HG02852 (cell line): ENCODE measurements around the gene NPM1.
"Not testable (repeated sequence)": the region's sequence is repeated elsewhere in the genome, so short reads cannot be mapped to it uniquely, and the experiment has no call there.

Experiments
- ATAC-seq: cut with Tn5 transposase; IDR thresholded peaks from one replicate; pipeline ENCODE4 v1.9.1; 2021; ENCODE audit warnings: mild to moderate bottlenecking, moderate library complexity; ENCODE audit not compliant: unreplicated experiment

NPM1 gene

GRCh38 chr5:171410181-171410580 is 22.5 kb downstream of the NPM1 start:
- no peak for ATAC-seq

- ATAC-seq: no peak
Observed at GRCh38 chr5:171412186-171412585, 24.5 kb downstream of the NPM1 start.

- no peak for ATAC-seq
Observed at GRCh38 chr5:171413153-171413910, 25.7 kb downstream of the NPM1 start.

GRCh38 chr5:171413993-171414392 is 26.3 kb downstream of the NPM1 start:
- not testable (repeated sequence) for ATAC-seq

DNA sequence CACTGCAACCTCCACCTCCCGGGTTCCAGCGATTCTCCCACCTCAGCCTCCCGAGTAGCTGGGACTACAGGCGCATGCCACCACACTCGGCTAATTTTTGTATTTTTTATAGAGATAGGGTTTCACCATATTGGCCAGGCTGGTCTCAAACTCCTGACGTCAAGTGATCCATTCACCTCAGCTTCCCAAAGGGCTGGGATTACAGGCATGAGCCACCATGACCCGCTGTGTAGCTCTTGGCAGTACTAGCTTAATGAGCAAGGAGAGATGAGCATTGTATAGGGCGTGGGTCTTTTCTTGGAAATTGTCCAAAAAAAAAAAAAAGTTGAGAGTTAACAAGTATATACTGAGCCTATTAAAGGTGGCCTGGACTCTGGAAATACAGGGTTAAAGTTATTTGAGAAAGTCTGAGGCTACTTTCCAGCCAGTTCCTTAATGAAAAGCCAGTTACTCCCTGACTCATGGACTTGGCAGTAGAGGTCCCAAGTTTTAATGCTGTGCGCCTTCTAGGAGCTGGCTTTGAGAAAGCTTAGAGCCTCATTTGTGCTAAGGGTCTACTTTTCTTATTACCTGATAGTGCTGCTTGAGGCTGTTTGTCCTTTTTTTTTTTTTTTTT is 27.6 kb downstream of the NPM1 start:
- no peak for ATAC-seq

GRCh38 chr5:171416160-171417049 is 28.8 kb downstream of the NPM1 start:
- no peak for ATAC-seq

GRCh38 chr5:171418316-171418981 is 30.8 kb downstream of the NPM1 start:
- ATAC-seq: peak; percentile 61

GRCh38 chr5:171418982-171419687 is 31.5 kb downstream of the NPM1 start, which contains the start of gene FGF18:
Gene FGF18 (plus strand): TSS chr5:171419647. CDS start chr5:171420200, 553 bp downstream.
- peak; percentile 60 for ATAC-seq

- ATAC-seq: peak; percentile 33
Observed at GRCh38 chr5:171419688-171420430, 32.2 kb downstream of the NPM1 start.

- no peak for ATAC-seq
Observed at GRCh38 chr5:171420431-171421241, 33.0 kb downstream of the NPM1 start.

- no peak for ATAC-seq
Observed at GRCh38 chr5:171421331-171422262, 33.9 kb downstream of the NPM1 start.

DNA sequence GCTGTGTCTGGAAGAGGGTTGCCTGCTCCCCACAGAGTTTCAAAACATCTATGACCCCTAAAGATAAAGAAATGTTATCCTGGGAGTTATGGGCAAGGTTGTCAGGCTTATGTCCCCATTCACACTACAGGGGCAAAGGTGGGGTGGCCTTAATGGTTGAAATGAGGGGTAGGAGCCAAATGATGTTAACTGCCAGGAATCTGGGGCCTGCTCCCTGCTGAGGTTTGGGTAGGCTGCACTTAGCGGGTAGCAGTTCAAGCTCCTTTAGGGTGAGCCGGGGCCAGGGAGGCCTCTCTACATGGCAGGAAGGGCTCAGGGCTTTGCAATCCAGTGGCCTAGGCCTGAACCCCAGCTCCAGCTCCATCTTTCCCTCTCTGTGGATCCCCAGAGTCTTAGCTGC is 34.8 kb downstream of the NPM1 start:
- no peak for ATAC-seq

GRCh38 chr5:171422902-171423663 is 35.4 kb downstream of the NPM1 start:
- ATAC-seq: no peak

- ATAC-seq: no peak
Observed at GRCh38 chr5:171424726-171425125, 37.1 kb downstream of the NPM1 start.

GRCh38 chr5:171425596-171426244 is 38.1 kb downstream of the NPM1 start:
- no peak for ATAC-seq

DNA sequence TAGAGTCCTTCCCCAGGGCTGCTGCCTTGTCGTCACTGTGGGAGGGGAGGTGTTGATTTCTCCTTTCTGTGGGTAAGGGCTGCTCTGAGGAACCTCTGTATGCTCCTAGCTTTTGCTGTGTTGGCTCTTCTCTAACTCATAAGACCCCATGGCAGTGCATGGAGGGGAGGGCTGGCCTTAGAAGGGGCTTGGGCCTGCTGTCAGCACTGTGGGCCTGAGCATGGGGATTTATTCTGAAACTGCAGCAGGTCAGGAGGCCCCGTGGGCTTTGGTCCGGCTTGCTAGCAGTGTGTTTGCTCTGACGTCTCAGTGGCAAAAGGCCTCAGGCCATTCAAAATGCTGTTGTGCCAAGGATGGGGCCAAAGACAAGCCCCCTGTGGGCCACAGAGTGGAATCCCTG is 38.6 kb downstream of the NPM1 start:
- ATAC-seq: no peak
